Measurements from ENCODE around the gene SNRPB2.

SNRPB2 gene

DNA sequence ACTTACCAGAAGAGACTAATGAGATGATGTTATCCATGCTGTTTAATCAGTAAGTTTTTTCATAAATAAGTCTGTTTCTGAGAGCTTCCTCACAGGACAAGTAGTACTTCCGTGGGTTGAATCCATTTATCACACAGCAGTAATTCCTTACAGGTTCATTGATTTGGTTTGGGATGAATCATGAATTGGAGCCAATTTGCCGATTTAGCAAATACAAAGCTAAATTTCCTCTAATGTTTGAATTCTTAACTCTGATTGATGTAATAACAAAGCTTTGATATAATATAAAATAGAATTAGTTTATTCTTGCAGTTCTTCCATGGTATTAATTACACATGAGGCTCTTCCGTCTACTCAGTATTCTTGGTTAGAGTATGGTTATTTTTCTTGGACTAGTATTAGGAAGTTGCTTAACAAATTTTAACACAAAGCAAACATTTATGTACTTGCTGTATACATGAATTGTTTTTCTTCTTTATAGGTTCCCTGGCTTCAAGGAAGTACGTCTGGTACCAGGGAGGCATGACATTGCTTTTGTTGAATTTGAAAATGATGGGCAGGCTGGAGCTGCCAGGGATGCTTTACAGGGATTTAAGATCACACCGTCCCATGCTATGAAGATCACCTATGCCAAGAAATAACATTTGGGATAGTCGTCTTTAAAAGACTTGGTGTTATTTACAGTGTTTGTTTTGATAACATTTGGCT lies 10.7 kb downstream of the SNRPB2 start:
- DNase-seq: no peak

DNA sequence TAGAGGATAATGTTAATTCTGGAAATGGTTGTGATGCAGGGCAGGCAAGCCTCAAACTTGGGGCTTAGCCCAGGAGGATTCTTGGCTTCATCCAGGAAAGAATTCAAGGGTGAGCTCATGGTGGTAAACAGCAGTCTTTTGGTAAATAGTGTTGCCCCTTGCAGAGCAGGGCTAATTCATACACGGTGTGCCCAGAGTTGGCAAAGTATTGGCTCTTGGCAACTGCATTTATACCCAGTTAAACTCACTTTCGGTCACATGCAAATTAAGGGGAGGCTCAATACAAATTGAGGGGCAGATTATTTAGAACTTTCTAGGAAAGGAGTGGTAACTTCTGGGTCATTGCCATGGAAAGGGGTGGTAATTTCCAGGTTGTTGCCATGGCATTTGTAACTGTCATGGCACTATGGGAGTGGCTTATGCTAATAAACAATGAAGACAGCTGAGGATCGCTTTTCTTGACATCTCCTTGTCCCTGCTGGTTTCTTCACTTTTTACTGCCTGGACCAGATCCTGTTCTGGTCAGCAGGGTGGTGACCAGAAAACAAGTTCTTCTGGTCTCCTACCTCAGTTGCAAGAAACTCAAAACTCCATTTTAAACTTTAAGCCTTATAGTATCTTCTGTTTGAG lies 14.5 kb downstream of the SNRPB2 start:
- no peak for DNase-seq

DNA sequence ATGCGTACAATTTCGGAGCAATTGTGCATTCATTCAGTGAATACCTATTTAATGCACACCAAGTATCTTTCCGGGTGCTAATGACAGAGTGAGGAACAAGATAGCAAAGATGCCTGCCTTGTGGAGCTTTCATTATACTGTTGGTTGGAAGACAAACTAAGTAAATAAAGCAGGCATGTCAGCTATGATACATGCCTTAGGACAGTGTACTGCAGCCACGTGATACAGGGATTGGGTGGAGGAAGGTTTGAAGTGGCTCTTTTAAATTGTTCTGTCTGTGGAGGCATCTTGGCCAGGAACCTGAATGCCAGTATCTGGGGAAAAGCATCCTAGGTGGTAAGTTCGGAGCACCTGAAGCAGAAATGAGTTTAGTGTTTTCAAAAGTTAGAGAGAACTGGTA lies 15.4 kb downstream of the SNRPB2 start:
- no peak for DNase-seq

DNA sequence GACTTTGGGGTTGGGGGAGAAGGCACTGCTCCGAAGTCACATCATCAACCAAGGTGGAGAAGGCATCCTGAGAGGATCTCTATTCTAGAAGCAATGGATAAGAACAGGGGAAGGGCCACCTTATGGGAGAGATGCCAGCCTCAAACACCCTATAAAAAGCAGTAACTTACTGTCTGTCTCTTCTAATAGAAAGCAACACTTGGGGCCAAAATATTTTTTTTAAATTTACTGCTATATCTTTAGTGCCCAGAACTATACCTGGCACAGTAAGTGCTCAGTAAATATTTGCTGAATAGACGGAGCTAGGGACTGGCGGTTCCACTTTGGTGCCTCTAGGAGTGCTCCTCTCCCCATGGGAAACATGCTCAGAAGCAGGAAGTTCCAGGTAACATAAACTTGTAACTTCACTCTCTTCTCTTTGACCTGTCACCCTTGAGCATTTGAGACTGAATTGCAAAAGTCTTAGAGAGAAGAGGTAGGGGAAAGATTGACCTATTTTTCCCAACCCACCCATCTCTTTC lies 17.5 kb downstream of the SNRPB2 start:
- DNase-seq: no peak

DNA sequence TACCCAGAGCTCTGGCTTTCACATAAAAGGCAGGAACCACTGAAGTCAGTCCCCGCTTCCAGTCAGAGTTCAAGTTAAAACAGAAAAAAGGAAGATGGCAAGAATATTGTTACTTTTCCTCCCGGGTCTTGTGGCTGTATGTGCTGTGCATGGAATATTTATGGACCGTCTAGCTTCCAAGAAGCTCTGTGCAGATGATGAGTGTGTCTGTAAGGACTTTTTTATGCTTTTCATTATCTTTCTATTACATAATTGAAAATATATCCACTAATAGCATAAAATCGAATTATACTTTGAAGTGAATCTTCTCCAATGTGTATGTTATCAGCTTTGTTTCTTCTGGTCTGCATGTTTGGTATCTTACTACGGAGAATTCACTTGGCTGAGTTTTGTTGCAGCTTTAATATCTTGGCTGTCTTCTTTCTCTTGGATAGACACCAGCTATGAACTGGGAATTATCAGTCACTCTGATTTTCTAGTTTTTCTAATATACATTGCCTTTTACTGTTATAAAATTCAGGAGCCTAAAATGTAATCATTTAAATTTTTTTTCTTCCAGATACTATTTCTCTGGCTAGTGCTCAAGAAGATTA lies 18.6 kb downstream of the SNRPB2 start, which contains the start of gene OTOR:
OTOR (plus strand) TSS at position 51 of the 593 bp plus-strand sequence; CDS start at position 95, 44 bp downstream.
- no peak for DNase-seq

DNA sequence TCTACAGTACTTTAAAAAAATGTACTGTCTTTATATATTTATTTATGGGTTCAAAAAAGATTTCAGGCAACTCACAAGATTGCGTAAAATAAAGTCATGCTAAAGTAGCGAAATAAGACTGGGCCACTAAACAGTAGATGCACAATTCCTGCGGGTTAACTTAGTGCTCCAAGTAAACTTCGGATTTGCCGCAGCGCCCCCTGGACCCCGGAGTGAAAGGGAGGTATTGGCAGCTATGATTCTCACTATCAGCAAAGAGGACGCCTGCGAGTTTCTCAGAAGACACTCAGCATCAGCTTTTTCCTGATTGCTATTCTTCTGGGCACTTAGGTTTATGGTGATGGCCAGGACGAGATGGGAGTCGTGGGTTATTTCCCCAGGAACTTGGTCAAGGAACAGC lies 19.7 kb downstream of the SNRPB2 start:
- no peak for DNase-seq

DNA sequence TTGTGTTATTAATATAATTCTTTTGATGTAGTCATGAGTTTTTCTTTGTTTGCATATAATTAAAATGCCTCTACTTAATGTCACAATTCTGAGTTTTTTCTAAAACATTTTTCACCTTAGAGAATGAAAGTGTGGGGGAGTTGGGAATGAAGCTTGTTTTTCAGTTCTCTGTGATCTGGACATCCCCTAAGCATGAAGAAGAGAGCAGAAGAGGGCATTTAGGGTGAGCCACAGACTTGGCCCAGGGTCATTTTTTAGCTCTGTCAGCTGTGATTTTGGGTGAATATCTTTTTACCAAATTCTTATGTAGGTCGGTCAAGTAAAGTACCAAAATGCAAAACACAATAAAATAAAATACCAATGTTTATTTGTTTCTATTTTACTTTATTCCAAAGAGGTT lies 22.3 kb downstream of the SNRPB2 start:
- no peak for DNase-seq

DNA sequence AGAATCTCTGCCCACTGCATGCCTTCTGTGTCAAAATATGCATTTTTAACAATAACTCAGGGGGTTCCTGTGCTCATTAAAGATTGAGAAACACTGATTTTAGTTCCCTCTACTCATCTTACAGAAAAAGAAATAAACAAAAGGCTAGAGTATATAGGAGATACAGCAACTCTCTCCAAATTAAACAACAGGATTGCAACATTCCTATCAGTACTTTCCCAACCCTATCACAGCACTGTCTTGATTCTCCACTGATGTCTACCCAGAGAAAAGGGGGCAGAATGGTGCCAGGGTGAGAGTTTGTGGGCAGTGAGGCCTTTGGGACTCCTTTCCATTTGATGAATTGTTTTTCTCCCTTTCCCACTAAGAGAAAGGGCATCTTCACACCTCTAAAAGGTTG lies 23.1 kb downstream of the SNRPB2 start:
- no peak for DNase-seq

DNA sequence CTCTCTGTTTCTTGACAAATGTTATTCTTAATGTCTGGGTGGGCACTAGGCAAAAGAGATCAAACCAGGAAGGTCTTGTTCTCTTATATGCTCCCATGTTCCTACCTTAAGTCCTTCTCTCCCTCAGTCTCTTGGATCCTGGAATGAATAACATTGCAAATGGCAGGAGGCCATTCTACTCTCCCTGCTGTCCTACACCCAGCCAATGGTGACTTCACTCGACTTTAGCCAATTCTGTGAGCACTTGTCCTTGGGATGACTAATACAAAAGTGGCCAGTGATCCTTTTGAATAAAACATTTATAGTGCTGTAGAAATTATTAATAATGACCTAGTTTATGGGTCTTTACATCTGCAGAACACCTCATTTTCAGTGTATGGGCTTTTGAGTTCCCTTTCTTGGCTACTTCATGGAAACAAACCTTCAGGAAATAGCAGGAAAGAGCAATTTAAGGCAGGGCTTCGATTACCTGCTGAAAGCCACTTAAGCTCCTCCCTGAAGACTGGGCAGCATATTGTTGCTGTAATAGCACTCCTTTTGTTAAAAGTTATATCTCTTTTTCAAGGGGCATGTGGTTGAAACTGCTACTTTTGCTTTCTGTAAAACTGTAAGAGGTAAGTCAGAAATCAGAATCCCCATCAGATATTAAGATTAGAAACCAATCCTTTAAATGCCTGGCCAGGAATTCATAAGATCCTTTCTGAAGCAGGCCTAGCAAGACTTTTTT lies 28.8 kb downstream of the SNRPB2 start:
- no peak for DNase-seq

DNA sequence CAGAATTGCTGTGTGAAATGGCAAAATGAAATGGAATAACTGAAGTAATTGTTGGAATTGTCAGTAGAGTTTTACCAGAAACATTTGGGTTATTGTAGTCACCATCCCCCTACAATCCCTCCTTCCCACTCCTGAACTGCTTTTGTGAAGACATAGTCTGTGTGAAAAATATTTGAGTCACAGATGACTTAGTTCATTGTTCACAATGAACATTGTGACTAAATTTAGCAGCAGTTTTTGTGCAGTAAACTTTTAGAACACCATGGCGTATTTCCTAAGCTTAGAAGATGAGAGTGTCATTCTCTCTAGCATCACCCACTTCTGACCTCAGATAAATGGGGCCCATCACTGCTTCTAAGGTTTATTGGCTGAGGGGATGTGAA lies 29.3 kb downstream of the SNRPB2 start:
- DNase-seq: no peak

DNA sequence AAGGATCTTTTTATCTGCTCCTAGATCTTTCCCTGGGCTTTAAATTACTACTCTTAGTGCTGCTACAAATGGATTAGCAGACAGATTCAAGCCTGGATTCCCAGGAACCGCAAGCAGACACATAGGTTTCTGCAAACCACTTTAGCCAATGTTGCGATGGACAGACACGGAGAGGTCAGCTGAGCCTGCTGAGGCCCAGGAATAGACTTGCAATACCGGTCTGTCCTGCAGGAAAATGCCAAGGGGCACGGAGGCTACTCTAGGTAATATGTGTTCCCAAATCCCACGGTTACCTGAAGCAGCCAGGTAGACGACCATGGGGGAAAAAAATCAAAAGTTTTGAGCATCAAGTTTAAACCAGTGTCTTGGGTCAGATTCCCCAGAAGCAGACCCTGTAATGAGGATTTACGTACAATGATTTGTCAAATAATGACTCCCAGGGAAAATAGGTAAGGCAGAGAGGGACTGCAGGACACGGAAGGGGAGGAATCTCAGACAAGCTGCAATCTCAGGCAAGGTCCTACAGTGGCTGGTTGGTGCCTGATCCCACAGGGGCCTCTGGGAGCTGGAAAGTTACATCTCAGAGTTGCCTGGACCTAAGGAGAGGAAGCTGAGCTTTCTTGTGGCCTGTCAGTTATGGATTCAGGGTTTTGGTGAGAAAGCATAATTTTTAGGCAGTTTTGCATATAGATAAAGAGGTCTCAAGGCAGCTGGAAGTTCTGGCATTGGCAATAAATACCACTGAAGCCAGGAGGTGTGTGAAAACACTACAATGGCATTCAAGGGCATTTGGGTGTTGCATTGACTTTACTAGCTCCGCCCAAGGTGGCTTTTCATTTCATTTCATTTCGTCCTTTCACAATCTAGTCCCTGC lies 30.8 kb downstream of the SNRPB2 start:
- DNase-seq: no peak

DNA sequence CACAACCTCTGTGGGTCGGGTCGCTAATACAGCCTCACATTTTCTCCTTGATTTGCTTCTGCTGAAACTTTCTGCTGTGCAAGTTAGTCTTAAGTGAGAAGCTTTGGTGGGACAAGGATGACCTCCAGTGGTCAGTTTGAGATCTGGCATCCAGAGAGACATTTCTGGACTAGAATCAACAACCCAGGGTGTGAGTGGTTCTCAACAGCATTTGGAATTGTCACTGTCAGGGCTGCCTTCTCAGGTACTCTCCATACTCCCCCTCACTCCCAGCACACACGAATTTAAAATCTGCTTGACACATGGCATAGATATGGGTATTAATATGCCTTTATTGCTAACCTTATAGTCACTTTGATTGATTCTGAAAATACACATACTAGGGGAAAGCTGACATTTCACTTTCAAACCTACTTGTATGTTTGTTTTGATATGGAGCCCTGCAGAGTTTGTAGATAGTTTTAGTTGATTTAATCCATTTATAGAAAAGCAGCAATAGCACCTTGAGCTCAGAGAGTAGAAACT lies 31.5 kb downstream of the SNRPB2 start:
- DNase-seq: peak; percentile 46

DNA sequence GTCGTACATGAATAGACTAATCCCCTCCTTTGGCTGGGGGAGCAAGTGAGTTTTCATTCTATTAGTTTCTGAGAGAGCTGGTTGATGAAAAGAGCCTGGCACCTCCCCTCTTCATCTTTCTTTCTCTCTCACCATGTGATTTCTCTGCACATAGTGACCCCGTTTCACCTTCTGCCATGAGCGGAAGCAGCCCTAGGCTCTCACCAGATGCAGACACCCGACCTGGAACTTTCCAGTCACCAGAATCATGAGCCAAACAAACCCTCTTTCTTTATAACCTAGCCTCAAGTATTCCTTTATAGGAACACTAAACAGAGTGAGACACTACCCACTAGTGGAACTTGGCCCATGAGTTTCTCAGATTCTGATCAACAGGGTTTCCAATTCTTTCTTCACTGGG lies 34.7 kb downstream of the SNRPB2 start:
- no peak for DNase-seq

DNA sequence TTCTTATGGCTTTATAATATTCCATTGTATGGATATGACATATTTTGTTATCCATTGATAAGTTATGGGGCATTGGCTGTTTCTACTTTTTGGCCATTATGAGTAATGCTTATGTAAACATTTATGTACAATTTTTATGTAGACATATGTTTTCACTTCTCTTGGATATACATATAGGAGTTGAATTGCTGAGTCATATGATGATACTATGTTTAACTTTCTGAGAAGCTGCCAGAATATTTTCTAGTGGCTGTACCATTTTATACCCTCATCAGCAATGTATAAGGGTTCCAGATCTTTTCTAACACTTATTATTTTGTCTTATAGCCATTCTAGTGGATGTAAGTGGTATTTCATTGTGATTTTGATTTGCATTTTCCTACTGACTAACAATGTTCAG lies 41.4 kb downstream of the SNRPB2 start:
- DNase-seq: no peak

DNA sequence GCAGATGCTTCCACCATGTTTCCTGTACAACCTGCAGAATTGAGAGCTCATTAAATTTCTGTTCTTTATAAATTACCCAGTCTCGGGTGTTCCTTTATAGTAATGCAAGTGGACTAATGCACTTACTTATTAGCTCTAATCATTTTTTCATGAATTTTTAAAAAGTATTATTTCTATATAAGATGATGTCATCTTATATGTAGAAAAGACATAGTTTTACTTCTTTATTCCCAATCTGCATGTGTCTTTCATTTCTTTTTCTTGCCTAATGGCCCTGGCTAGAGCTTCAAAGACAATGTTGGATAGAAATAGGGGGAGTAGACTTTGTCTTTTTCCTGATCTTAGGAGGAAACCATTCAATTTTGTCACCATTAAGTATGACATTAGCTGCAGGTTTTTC lies 46.1 kb downstream of the SNRPB2 start:
- DNase-seq: no peak

DNA sequence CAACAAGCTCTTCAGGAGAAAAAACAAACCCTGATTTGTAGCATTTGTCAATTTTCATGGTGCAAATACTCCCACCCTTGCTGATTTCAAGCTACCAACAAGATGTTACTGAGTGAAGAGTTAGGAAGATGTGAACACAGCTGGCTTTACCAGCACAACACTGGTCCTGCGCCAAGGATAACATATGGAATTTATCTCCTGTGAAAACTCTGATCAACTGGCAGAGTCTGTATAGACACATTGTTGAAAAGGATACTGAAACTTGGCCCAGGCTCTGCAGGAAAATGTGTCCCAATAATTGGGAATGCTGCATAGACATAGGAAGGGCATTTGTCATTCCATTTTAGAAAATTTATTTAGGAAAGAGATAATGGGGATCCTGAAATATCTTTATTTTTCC lies 47.3 kb downstream of the SNRPB2 start:
- no peak for DNase-seq

DNA sequence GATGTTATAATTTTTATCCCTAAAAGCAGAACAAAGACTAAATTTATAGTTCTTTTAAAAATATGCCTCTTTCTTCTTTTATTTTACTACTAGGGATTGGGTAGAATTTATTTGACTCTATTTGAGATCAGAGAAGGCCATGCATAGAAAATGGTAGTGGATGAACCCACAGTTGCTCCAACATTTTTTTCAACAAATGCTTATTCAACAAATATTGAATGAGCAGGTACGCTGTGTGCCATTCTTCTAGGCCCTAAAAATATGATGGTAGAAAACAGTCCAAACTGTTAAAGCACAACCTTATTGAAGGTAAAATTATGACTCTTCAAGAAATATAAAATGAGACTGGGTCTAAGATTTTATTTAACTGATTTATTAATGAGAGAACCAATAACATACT lies 48.3 kb downstream of the SNRPB2 start:
- DNase-seq: no peak

DNA sequence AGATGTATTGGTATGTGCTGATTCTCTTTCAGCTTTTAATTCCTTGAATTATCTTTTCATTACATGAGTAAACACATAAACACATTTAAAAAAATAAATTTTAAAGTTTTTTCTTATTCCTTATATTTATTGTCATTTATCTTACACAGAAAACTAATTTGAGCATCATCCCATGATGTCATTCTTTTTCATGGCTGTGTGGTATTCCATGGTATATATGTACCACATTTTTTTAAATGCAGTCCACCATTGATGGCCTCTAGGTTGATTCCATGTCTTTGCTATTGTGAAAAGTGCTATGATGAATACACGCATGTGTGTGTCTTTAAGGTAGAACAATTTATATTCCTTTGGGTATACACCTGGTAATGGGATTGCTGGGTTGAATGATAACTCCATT lies 51.7 kb downstream of the SNRPB2 start:
- no peak for DNase-seq

DNA sequence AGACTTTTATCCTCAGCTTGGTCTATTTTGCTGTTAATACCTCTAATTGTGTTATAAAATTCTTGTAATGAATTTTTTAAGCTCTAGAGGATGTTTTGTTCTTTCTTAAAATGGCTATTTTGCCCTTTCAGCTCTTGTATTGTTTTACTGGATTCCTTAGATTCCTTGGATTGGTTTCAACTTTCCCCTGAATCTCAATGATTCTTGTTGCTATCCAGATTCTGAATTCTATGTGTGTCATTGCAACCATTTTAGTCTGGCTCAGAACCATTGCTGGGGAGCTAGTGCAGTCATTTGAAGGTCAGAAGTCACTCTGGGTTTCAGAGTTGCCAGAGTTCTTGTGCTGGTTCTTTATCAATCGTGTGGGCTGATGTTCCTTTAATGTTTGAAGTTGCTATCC lies 55.4 kb downstream of the SNRPB2 start:
- no peak for DNase-seq

All from NCI-H748 treated with DMSO at 0.1 percent for 48 hours (cell line).